Mesothelial cell of epicardium (in vitro differentiated cells): ENCODE data around the gene ITIH4. TPM values are rescaled to one million over a fixed set of nuclear protein-coding genes. Genes with fewer than 3 reads are reported as not detected.

Experiments used
- DNase-seq, 2 experiments: peaks; one replicate each; pipeline ENCODE4 v3.0.0; 2021; ENCODE audit warnings: low spot score in 2 of 2; ENCODE audit not compliant: unreplicated experiment in 2 of 2
- H3K27ac Mint-ChIP-seq: 2 replicates; pipeline ENCODE4 v1.8.0; 2021; ENCODE audit warnings: mixed read lengths
- H3K27me3 Mint-ChIP-seq: 2 replicates; pipeline ENCODE4 v1.8.0; 2021; ENCODE audit warnings: low read depth, mixed read lengths
- H3K36me3 Mint-ChIP-seq: 2 replicates; pipeline ENCODE4 v1.8.0; 2021; ENCODE audit warnings: mixed read lengths
- H3K4me1 Mint-ChIP-seq: 2 replicates; pipeline ENCODE4 v1.8.0; 2021; ENCODE audit warnings: mixed read lengths
- H3K4me3 Mint-ChIP-seq: 2 replicates; pipeline ENCODE4 v1.8.0; 2021; ENCODE audit warnings: mild to moderate bottlenecking, moderate library complexity, mixed read lengths
- H3K9me3 Mint-ChIP-seq: 2 replicates; pipeline ENCODE4 v1.8.0; 2021; ENCODE audit warnings: mixed read lengths
- total RNA-seq: library from RNA; stranded (reverse); gene quantifications from 3 replicates; pipeline ENCODE4 v1.2.1, GENCODE V29; 2021
- TF ChIP-seq, protein P1 (sequence below): fragments of 200-600 bp; sonication (generic); IDR thresholded peaks from one replicate; pipeline ENCODE4 v1.5.0; 2021; ENCODE audit warnings: antibody characterized with exemption; ENCODE audit not compliant: unreplicated experiment

ITIH4 gene
- total RNA-seq, 1 donor from 2014 or later: 13.5 TPM

DNA sequence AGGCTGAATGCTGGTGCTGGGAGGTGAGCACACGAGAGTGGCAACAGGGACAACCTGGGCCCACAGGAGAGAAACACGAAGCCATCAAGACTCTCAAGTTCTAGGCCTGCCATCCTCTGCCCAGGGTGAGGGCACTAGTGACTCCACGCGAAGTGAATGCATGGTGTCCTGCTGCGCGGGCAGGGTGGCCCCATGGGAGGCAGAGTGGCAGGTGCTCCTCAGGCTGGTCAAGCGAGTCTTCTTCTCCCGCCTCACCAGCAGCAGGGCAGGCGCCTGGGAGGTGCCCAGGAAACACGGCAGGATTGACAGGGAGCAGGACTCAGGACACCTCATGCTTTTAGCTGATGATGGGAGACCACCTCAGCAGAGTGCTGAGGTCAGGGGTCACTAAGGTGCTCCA, 40.0 kb upstream of the ITIH4 start:
- no peak overlapping the region for H3K4me3 Mint-ChIP-seq
- H3K27ac Mint-ChIP-seq: no peak overlapping the region
- DNase-seq: no peak
- TF ChIP-seq, protein P1, sequence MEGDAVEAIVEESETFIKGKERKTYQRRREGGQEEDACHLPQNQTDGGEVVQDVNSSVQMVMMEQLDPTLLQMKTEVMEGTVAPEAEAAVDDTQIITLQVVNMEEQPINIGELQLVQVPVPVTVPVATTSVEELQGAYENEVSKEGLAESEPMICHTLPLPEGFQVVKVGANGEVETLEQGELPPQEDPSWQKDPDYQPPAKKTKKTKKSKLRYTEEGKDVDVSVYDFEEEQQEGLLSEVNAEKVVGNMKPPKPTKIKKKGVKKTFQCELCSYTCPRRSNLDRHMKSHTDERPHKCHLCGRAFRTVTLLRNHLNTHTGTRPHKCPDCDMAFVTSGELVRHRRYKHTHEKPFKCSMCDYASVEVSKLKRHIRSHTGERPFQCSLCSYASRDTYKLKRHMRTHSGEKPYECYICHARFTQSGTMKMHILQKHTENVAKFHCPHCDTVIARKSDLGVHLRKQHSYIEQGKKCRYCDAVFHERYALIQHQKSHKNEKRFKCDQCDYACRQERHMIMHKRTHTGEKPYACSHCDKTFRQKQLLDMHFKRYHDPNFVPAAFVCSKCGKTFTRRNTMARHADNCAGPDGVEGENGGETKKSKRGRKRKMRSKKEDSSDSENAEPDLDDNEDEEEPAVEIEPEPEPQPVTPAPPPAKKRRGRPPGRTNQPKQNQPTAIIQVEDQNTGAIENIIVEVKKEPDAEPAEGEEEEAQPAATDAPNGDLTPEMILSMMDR: no peak
- no peaks in the 10 kb centered on the region for H3K27me3 Mint-ChIP-seq
- no peaks in the 10 kb centered on the region for H3K4me1 Mint-ChIP-seq
- peaks cover 7% of the 10 kb centered on the region for H3K36me3 Mint-ChIP-seq
- no peaks in the 10 kb centered on the region for H3K9me3 Mint-ChIP-seq

- H3K4me3 Mint-ChIP-seq: no peak overlapping the region
- H3K27ac Mint-ChIP-seq: no peak overlapping the region
- peaks cover 24% of the 10 kb centered on the region for H3K36me3 Mint-ChIP-seq
- no peak for DNase-seq
- H3K4me1 Mint-ChIP-seq: no peaks in the 10 kb centered on the region
- peaks cover 12% of the 10 kb centered on the region for H3K9me3 Mint-ChIP-seq
- no peaks in the 10 kb centered on the region for H3K27me3 Mint-ChIP-seq
- TF ChIP-seq, protein P1: no peak
These were observed 36.0 kb upstream of the ITIH4 start for GRCh38 chr3:52866427-52866826.

DNA sequence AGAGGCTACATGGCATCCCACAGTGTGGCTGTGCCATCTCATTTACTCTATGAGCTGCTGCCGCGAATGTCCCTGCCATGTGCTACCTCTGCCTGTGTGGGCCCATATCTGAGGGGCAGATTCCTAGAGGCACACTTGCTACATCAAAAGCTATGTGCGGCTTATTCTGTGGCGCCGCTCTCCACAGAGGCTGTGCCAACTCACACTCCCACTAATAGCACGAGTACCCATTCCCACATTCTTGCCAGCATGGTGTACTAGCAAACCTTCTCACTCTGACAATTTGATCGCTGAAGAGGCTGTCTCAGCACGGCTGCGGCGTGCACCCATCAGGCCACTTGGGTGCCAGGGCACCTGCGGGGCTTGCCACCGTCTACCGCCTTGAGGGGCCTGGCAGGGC, 35.5 kb upstream of the ITIH4 start:
- Mint-ChIP-seq H3K9me3 (peaks cover 12% of the 10 kb centered on the region), H3K4me3 (no peak overlapping the region), H3K27ac (no peak overlapping the region), H3K36me3 (peaks cover 24% of the 10 kb centered on the region), H3K27me3 (no peaks in the 10 kb centered on the region), H3K4me1 (no peaks in the 10 kb centered on the region)
- no peak for DNase-seq
- TF ChIP-seq, protein P1: no peak

DNA sequence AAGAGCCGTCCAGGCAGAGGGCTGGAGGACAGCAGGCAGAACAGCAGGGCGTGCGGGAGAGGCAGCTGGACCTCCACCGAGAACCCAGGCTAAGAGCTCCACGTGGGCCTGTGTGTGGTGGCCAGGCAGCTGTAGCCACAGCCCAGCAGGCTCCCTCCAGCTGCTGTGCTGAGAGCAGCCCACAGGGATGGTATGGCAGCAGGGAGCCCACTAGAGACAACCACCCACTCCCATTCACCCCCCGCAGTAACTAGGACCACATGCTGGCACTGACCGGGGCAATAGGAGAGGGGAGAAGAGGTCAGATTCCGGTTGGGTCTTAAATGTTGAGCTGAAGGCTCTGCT, 29.9 kb upstream of the ITIH4 start:
- H3K36me3 Mint-ChIP-seq: peaks cover 18% of the 10 kb centered on the region
- peaks cover 12% of the 10 kb centered on the region for H3K9me3 Mint-ChIP-seq
- no peaks in the 10 kb centered on the region for H3K27me3 Mint-ChIP-seq
- TF ChIP-seq, protein P1: no peak
- H3K4me3 Mint-ChIP-seq: no peak overlapping the region
- no peak for DNase-seq
- H3K27ac Mint-ChIP-seq: no peak overlapping the region
- no peaks in the 10 kb centered on the region for H3K4me1 Mint-ChIP-seq

GRCh38 chr3:52859686-52860423, 29.4 kb upstream of the ITIH4 start:
- TF ChIP-seq, protein P1: no peak
- DNase-seq: no peak
- Mint-ChIP-seq H3K4me1 (no peaks in the 10 kb centered on the region), H3K27ac (no peak overlapping the region), H3K9me3 (peaks cover 8% of the 10 kb centered on the region), H3K27me3 (no peaks in the 10 kb centered on the region), H3K4me3 (no peak overlapping the region), H3K36me3 (peaks cover 15% of the 10 kb centered on the region)
